Measurements from ENCODE around the gene EYS.

The EYS gene

DNA sequence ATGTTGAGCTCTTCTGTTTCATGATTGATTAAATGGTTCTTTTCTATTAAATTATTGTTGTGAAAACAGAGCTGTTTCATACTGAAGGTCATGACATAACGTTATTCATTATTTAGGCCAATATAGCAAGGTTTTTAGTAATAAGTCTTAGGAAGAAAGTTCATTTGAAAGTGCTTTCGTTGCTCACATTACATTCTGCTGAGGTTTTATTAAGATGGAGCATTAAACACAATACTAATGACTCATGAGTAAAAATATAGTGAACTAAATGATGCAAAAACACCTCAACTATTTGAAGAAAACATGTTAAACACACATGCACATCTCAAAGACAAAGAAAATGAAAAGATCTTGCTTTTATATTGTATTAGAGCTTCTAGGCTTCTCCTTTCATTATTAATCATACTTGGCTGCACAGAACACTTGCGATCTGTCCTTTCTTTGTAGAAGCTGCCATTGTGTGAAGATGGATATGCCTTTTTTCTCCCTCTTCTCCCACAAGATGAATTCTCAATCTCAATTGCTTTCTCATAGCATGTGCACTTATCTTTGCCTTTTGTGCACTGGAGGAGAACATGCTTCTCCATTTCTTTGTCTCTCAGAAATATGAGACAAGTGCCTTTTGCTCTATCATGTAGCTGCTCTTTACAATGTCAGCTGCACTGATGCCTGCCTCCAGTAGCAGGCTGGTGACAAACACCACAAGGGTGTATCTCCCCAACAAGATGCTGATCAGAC, 1759.1 kb downstream of the EYS start:
- Histone ChIP-seq H3K27ac (no peak overlapping the region), H3K4me2 (no peak overlapping the region), H3K27me3 (ENCODE audit: insufficient read depth, low read depth) (no peaks in the 10 kb centered on the region), H4K20me1 (ENCODE audit: insufficient read depth) (no peaks in the 10 kb centered on the region), H3K9ac (no peak overlapping the region), H3K4me1 (ENCODE audit: low read depth, poor library complexity, severe bottlenecking) (no peaks in the 10 kb centered on the region), H3K4me3 (IDR thresholded peaks at IDR 0.05; ENCODE audit: insufficient read depth, low read depth, low read length) (no peak overlapping the region), H3K79me2 (ENCODE audit: insufficient read depth, low read depth) (no peaks in the 10 kb centered on the region), H3K36me3 (ENCODE audit: insufficient read depth) (no peaks in the 10 kb centered on the region), H2AFZ (ENCODE audit: low read depth) (no peak overlapping the region)
- TF ChIP-seq, protein P1, sequence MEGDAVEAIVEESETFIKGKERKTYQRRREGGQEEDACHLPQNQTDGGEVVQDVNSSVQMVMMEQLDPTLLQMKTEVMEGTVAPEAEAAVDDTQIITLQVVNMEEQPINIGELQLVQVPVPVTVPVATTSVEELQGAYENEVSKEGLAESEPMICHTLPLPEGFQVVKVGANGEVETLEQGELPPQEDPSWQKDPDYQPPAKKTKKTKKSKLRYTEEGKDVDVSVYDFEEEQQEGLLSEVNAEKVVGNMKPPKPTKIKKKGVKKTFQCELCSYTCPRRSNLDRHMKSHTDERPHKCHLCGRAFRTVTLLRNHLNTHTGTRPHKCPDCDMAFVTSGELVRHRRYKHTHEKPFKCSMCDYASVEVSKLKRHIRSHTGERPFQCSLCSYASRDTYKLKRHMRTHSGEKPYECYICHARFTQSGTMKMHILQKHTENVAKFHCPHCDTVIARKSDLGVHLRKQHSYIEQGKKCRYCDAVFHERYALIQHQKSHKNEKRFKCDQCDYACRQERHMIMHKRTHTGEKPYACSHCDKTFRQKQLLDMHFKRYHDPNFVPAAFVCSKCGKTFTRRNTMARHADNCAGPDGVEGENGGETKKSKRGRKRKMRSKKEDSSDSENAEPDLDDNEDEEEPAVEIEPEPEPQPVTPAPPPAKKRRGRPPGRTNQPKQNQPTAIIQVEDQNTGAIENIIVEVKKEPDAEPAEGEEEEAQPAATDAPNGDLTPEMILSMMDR (conservative IDR thresholded peaks at IDR 0.05; ENCODE audit: low read depth, low read length): no peak

GRCh38 chr6:63945987-63946386, 1761.0 kb downstream of the EYS start:
- no peaks in the 10 kb centered on the region for H3K4me1 ChIP-seq (ENCODE audit: low read depth, poor library complexity, severe bottlenecking)
- no peaks in the 10 kb centered on the region for H3K27me3 ChIP-seq (ENCODE audit: insufficient read depth, low read depth)
- H2AFZ ChIP-seq (ENCODE audit: low read depth): no peak overlapping the region
- no peak overlapping the region for H3K4me3 ChIP-seq (IDR thresholded peaks at IDR 0.05; ENCODE audit: insufficient read depth, low read depth, low read length)
- no peaks in the 10 kb centered on the region for H3K36me3 ChIP-seq (ENCODE audit: insufficient read depth)
- no peaks in the 10 kb centered on the region for H3K79me2 ChIP-seq (ENCODE audit: insufficient read depth, low read depth)
- no peak overlapping the region for H3K9ac ChIP-seq
- TF ChIP-seq, protein P1 (conservative IDR thresholded peaks at IDR 0.05; ENCODE audit: low read depth, low read length): no peak
- H4K20me1 ChIP-seq (ENCODE audit: insufficient read depth): no peaks in the 10 kb centered on the region
- no peak overlapping the region for H3K4me2 ChIP-seq
- H3K27ac ChIP-seq: no peak overlapping the region

- Histone ChIP-seq H2AFZ (ENCODE audit: low read depth) (no peak overlapping the region), H3K27ac (no peak overlapping the region), H3K27me3 (ENCODE audit: insufficient read depth, low read depth) (no peaks in the 10 kb centered on the region), H3K79me2 (ENCODE audit: insufficient read depth, low read depth) (no peaks in the 10 kb centered on the region), H3K4me1 (ENCODE audit: low read depth, poor library complexity, severe bottlenecking) (no peaks in the 10 kb centered on the region), H3K4me2 (no peak overlapping the region), H3K9ac (no peak overlapping the region), H3K4me3 (IDR thresholded peaks at IDR 0.05; ENCODE audit: insufficient read depth, low read depth, low read length) (no peak overlapping the region), H4K20me1 (ENCODE audit: insufficient read depth) (no peaks in the 10 kb centered on the region), H3K36me3 (ENCODE audit: insufficient read depth) (no peaks in the 10 kb centered on the region)
- TF ChIP-seq, protein P1 (conservative IDR thresholded peaks at IDR 0.05; ENCODE audit: low read depth, low read length): no peak
These were observed 1763.2 kb downstream of the EYS start for GRCh38 chr6:63943826-63944225.

DNA sequence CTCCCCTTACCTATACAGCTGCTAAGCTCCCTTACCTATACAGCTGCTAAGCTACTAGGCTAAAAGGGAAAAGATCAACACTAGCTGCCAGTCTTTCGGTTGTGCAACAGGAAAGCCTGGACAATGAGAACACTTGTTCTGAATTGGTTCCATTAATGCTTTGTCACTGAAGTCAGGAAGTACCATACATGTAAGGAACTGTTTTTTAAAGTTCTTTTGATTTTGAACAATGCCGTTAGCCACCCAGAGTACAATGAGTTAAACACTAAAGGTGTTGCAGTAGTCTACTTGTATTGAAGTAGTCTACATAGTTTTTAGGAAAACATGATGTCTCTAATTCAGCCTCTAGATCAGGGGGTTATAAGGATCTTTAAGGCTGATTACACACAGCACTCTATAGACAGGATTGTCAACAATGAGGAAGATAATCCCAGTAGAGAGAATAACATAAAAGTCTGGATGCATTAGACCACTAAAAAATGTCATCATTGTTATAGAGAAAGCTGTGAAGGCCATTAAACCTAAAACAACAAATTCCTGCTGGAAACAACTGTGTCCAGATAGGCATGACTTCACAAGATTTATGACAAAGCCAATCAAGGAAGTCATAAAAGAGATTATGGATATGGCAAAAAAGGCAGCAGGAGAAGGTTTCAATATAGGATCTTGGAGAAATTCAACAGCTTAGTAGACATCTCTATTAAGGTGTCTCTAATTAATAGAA, 1765.1 kb downstream of the EYS start:
- Histone ChIP-seq H3K4me1 (ENCODE audit: low read depth, poor library complexity, severe bottlenecking) (no peaks in the 10 kb centered on the region), H3K79me2 (ENCODE audit: insufficient read depth, low read depth) (no peaks in the 10 kb centered on the region), H2AFZ (ENCODE audit: low read depth) (no peak overlapping the region), H3K36me3 (ENCODE audit: insufficient read depth) (no peaks in the 10 kb centered on the region), H3K27ac (no peak overlapping the region), H3K27me3 (ENCODE audit: insufficient read depth, low read depth) (no peaks in the 10 kb centered on the region), H4K20me1 (ENCODE audit: insufficient read depth) (no peaks in the 10 kb centered on the region), H3K4me3 (IDR thresholded peaks at IDR 0.05; ENCODE audit: insufficient read depth, low read depth, low read length) (no peak overlapping the region), H3K9ac (no peak overlapping the region), H3K4me2 (no peak overlapping the region)
- TF ChIP-seq, protein P1 (conservative IDR thresholded peaks at IDR 0.05; ENCODE audit: low read depth, low read length): no peak
